ENCODE data around the gene ATP5F1D. TPM values are rescaled to one million over a fixed set of nuclear protein-coding genes. Genes with fewer than 3 reads are reported as not detected.

ATP5F1D gene
- total RNA-seq, 1 donor from 2014 or later = 233 TPM

GRCh38 chr19:1256646-1257474, 15.3 kb downstream of the ATP5F1D start:
- no peaks in the 10 kb centered on the region for H3K27me3 Mint-ChIP-seq (ENCODE audit: low read depth)
- DNase-seq (ENCODE audit: low spot score) = no peak
- peak overlapping the region; percentile 30 for H3K4me3 Mint-ChIP-seq (ENCODE audit: low read depth)
- H3K4me1 Mint-ChIP-seq (ENCODE audit: low read depth) = peaks cover 33% of the 10 kb centered on the region
- intact Hi-C loops (cut with micrococcal nuclease) = no loop called here
- H3K36me3 Mint-ChIP-seq (ENCODE audit: low read depth) = peaks cover 54% of the 10 kb centered on the region
- peak overlapping the region; percentile 64 for H3K27ac Mint-ChIP-seq
- H3K9me3 Mint-ChIP-seq = no peaks in the 10 kb centered on the region

GRCh38 chr19:1257475-1258162, 16.1 kb downstream of the ATP5F1D start:
- Mint-ChIP-seq H3K36me3 (ENCODE audit: low read depth) (peaks cover 47% of the 10 kb centered on the region), H3K27ac (peak overlapping the region; percentile 64), H3K27me3 (ENCODE audit: low read depth) (no peaks in the 10 kb centered on the region), H3K9me3 (no peaks in the 10 kb centered on the region), H3K4me3 (ENCODE audit: low read depth) (peak overlapping the region; percentile 39), H3K4me1 (ENCODE audit: low read depth) (peaks cover 35% of the 10 kb centered on the region)
- no peak for DNase-seq (ENCODE audit: low spot score)
- intact Hi-C loops (cut with micrococcal nuclease) = no loop called here

- Mint-ChIP-seq H3K4me3 (ENCODE audit: low read depth) (peak overlapping the region; percentile 52), H3K36me3 (ENCODE audit: low read depth) (peaks cover 47% of the 10 kb centered on the region)
These were observed 16.6 kb downstream of the ATP5F1D start for GRCh38 chr19:1258163-1258492.

GRCh38 chr19:1258707-1259205, 17.2 kb downstream of the ATP5F1D start:
- intact Hi-C loops (cut with micrococcal nuclease) = loop anchor here (1.0 kb wide), 1 partner anchor 11 kb away; the partner anchor contains the start of gene CIRBP
- Mint-ChIP-seq H3K4me1 (ENCODE audit: low read depth) (peaks cover 35% of the 10 kb centered on the region), H3K9me3 (no peaks in the 10 kb centered on the region), H3K4me3 (ENCODE audit: low read depth) (peak overlapping the region; percentile 82), H3K27ac (peak overlapping the region; percentile 93), H3K36me3 (ENCODE audit: low read depth) (peaks cover 41% of the 10 kb centered on the region), H3K27me3 (ENCODE audit: low read depth) (no peaks in the 10 kb centered on the region)
- DNase-seq (ENCODE audit: low spot score) = no peak

More at GRCh38 chr19:1258163-1258492, 16.6 kb downstream of the ATP5F1D start:
- intact Hi-C loops (cut with micrococcal nuclease) = no loop called here
- Mint-ChIP-seq H3K4me1 (ENCODE audit: low read depth) (peaks cover 38% of the 10 kb centered on the region), H3K27ac (peak overlapping the region; percentile 64), H3K9me3 (no peaks in the 10 kb centered on the region), H3K27me3 (ENCODE audit: low read depth) (no peaks in the 10 kb centered on the region)
- DNase-seq (ENCODE audit: low spot score) = no peak

- Mint-ChIP-seq H3K4me3 (ENCODE audit: low read depth) (peak overlapping the region; percentile 82), H3K4me1 (ENCODE audit: low read depth) (peaks cover 35% of the 10 kb centered on the region), H3K36me3 (ENCODE audit: low read depth) (peaks cover 41% of the 10 kb centered on the region), H3K27me3 (ENCODE audit: low read depth) (no peaks in the 10 kb centered on the region), H3K27ac (peak overlapping the region; percentile 93), H3K9me3 (no peaks in the 10 kb centered on the region)
- DNase-seq (ENCODE audit: low spot score) = peak; percentile 75
- intact Hi-C loops (cut with micrococcal nuclease) = loop anchor here (1.0 kb wide), 1 partner anchor 10 kb away; the partner anchor contains the start of gene CIRBP
These were observed 17.8 kb downstream of the ATP5F1D start for GRCh38 chr19:1259206-1259875.

GRCh38 chr19:1259876-1260748, 18.6 kb downstream of the ATP5F1D start:
- intact Hi-C loops (cut with micrococcal nuclease) = loop anchor here (1.0 kb wide), 2 partner anchors 9 to 11 kb away; partner anchors contain the start of gene CIRBP
- peaks cover 38% of the 10 kb centered on the region for H3K4me1 Mint-ChIP-seq (ENCODE audit: low read depth)
- H3K27ac Mint-ChIP-seq = peak overlapping the region; percentile 93
- H3K9me3 Mint-ChIP-seq = no peaks in the 10 kb centered on the region
- H3K4me3 Mint-ChIP-seq (ENCODE audit: low read depth) = peak overlapping the region; percentile 82
- H3K36me3 Mint-ChIP-seq (ENCODE audit: low read depth) = peaks cover 34% of the 10 kb centered on the region
- H3K27me3 Mint-ChIP-seq (ENCODE audit: low read depth) = no peaks in the 10 kb centered on the region
- DNase-seq (ENCODE audit: low spot score) = peak; percentile 46

GRCh38 chr19:1260749-1261537, 19.4 kb downstream of the ATP5F1D start:
- H3K4me1 Mint-ChIP-seq (ENCODE audit: low read depth) = peaks cover 44% of the 10 kb centered on the region
- no peaks in the 10 kb centered on the region for H3K27me3 Mint-ChIP-seq (ENCODE audit: low read depth)
- H3K9me3 Mint-ChIP-seq = no peaks in the 10 kb centered on the region
- DNase-seq (ENCODE audit: low spot score) = peak; percentile 97
- intact Hi-C loops (cut with micrococcal nuclease) = loop anchor here (1.0 kb wide), 1 partner anchor 12 kb away; no protein-coding TSS in a partner anchor
- H3K27ac Mint-ChIP-seq = peak overlapping the region; percentile 90
- H3K36me3 Mint-ChIP-seq (ENCODE audit: low read depth) = peaks cover 31% of the 10 kb centered on the region
- peak overlapping the region; percentile 88 for H3K4me3 Mint-ChIP-seq (ENCODE audit: low read depth)

- no peak for DNase-seq (ENCODE audit: low spot score)
- Mint-ChIP-seq H3K27me3 (ENCODE audit: low read depth) (no peaks in the 10 kb centered on the region), H3K27ac (peak overlapping the region; percentile 90), H3K4me3 (ENCODE audit: low read depth) (peak overlapping the region; percentile 88), H3K36me3 (ENCODE audit: low read depth) (peaks cover 26% of the 10 kb centered on the region), H3K9me3 (no peaks in the 10 kb centered on the region), H3K4me1 (ENCODE audit: low read depth) (peaks cover 44% of the 10 kb centered on the region)
- intact Hi-C loops (cut with micrococcal nuclease) = no loop called here
These were observed 19.9 kb downstream of the ATP5F1D start for GRCh38 chr19:1261538-1261797.

- peaks cover 44% of the 10 kb centered on the region for H3K4me1 Mint-ChIP-seq (ENCODE audit: low read depth)
- H3K27me3 Mint-ChIP-seq (ENCODE audit: low read depth) = no peaks in the 10 kb centered on the region
- intact Hi-C loops (cut with micrococcal nuclease) = no loop called here
- no peaks in the 10 kb centered on the region for H3K9me3 Mint-ChIP-seq
- H3K36me3 Mint-ChIP-seq (ENCODE audit: low read depth) = peaks cover 22% of the 10 kb centered on the region
- H3K27ac Mint-ChIP-seq = peak overlapping the region; percentile 90
- no peak for DNase-seq (ENCODE audit: low spot score)
- H3K4me3 Mint-ChIP-seq (ENCODE audit: low read depth) = peak overlapping the region; percentile 88
These were observed 20.5 kb downstream of the ATP5F1D start for GRCh38 chr19:1261798-1262622.

- H3K27ac Mint-ChIP-seq = no peak overlapping the region
These were observed 21.1 kb downstream of the ATP5F1D start for GRCh38 chr19:1262623-1263123.

GRCh38 chr19:1263188-1263587, 21.6 kb downstream of the ATP5F1D start:
- Mint-ChIP-seq H3K27ac (peak overlapping the region; percentile 15), H3K4me1 (ENCODE audit: low read depth) (peaks cover 42% of the 10 kb centered on the region), H3K9me3 (no peaks in the 10 kb centered on the region), H3K27me3 (ENCODE audit: low read depth) (no peaks in the 10 kb centered on the region), H3K4me3 (ENCODE audit: low read depth) (peak overlapping the region; percentile 3), H3K36me3 (ENCODE audit: low read depth) (peaks cover 13% of the 10 kb centered on the region)
- DNase-seq (ENCODE audit: low spot score) = no peak
- intact Hi-C loops (cut with micrococcal nuclease) = no loop called here

More at GRCh38 chr19:1262623-1263123, 21.1 kb downstream of the ATP5F1D start:
- intact Hi-C loops (cut with micrococcal nuclease) = no loop called here
- DNase-seq (ENCODE audit: low spot score) = no peak
- Mint-ChIP-seq H3K36me3 (ENCODE audit: low read depth) (peaks cover 17% of the 10 kb centered on the region), H3K4me1 (ENCODE audit: low read depth) (peaks cover 43% of the 10 kb centered on the region), H3K27me3 (ENCODE audit: low read depth) (no peaks in the 10 kb centered on the region), H3K9me3 (no peaks in the 10 kb centered on the region), H3K4me3 (ENCODE audit: low read depth) (peak overlapping the region; percentile 26)
